Upper lobe of left lung (tissue), 4 donors: ENCODE data around the gene KLK2.

Source experiments
- CTCF ChIP-seq, 6 experiments: fragments of 450-650 bp in 4 of 6; fragments of 200-600 bp in 2 of 6; sonication (generic) in 2 of 6; IDR thresholded peaks; one replicate each; pipeline ENCODE4 v1.5.1; 2016 to 2019; ENCODE audit warnings: antibody characterized with exemption in 6 of 6
- EP300 ChIP-seq, 4 donors: sonication (generic); formaldehyde crosslinking; IDR thresholded peaks; one replicate each; pipeline ENCODE4 v1.5.1; 2017; ENCODE audit warnings: antibody characterized with exemption in 4 of 4, control low read depth in 2 of 4
- POLR2A ChIP-seq, 4 donors: fragments of 450-650 bp; IDR thresholded peaks; one replicate each; pipeline ENCODE4 v1.5.1; 2016 to 2017; ENCODE audit warnings: antibody characterized with exemption in 4 of 4, mild to moderate bottlenecking in 2 of 4
- POLR2AphosphoS5 ChIP-seq, 2 donors: sonication (generic); formaldehyde crosslinking; IDR thresholded peaks; one replicate each; pipeline ENCODE4 v1.5.1; 2017; ENCODE audit warnings: antibody characterized with exemption in 2 of 2

- TF ChIP-seq EP300 (IDR thresholded peaks at IDR 0.05) (no peak), CTCF (IDR thresholded peaks at IDR 0.05) (no peak), POLR2AphosphoS5 (IDR thresholded peaks at IDR 0.05) (no peak), POLR2A (IDR thresholded peaks at IDR 0.05) (no peak)
These were observed 51.3 kb downstream of the KLK2 start for GRCh38 chr19:50924586-50924985.
